GM13976 (cell line): ENCODE data around the gene PDE6C.

Source experiments
- DNase-seq: peaks from one replicate; pipeline ENCODE4 v3.0.0; 2012; ENCODE audit warnings: low spot score
- CTCF ChIP-seq: IDR thresholded peaks from 2 replicates; pipeline ENCODE4 v1.5.1; 2012; ENCODE audit warnings: borderline replicate concordance, mild to moderate bottlenecking; ENCODE audit not compliant: insufficient read depth; ENCODE audit errors: extremely low read depth, missing control alignments, control extremely low read depth
- in situ Hi-C: fragments of 300-500 bp; cut with MboI; formaldehyde crosslinking; loops from one replicate; pipeline ENCODE4 v1.12.0; 2022; ENCODE audit warnings: low sequenced_read_pairs, mixed read lengths, inconsistent platforms; ENCODE audit not compliant: unreplicated experiment

PDE6C gene

GRCh38 chr10:93622942-93623341 lies 10.6 kb downstream of the PDE6C start:
- in situ Hi-C loops = no loop called here
- DNase-seq = no peak
- no peak for TF ChIP-seq CTCF

- no peak for TF ChIP-seq CTCF
- in situ Hi-C loops = no loop called here
- DNase-seq = no peak
Measured at GRCh38 chr10:93628858-93629257, 16.5 kb downstream of the PDE6C start.

GRCh38 chr10:93629647-93630305 lies 17.4 kb downstream of the PDE6C start:
- no peak for TF ChIP-seq CTCF
- in situ Hi-C loops = no loop called here
- DNase-seq = no peak

- DNase-seq = no peak
- in situ Hi-C loops = no loop called here
- no peak for TF ChIP-seq CTCF
Measured at GRCh38 chr10:93630625-93631557, 18.6 kb downstream of the PDE6C start.

- no peak for TF ChIP-seq CTCF
- in situ Hi-C loops = no loop called here
- no peak for DNase-seq
Measured at GRCh38 chr10:93639791-93640190, 27.5 kb downstream of the PDE6C start.

- in situ Hi-C loops = no loop called here
- no peak for TF ChIP-seq CTCF
- no peak for DNase-seq
Measured at GRCh38 chr10:93652857-93653256, 40.5 kb downstream of the PDE6C start.
